ENCODE results near the gene USH1C.

DNA sequence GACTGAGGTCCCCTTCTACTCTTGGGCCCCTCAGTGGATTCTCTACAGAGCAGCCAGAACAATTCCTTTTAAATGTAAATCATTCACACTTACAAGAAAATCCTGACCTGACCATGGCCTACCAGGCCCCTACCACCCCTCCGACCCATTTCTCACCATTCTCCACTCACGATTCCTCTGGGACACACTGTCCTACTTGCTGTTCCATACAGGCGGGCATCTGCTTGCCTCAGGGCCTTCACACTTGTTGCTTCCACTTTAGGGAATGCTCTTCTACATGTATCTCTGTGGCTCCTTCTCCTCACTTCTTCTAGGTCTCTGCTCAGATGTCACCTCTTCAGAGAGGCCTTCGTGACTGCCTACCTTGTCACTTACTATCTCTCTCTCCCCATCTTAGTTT is 3.4 kb downstream of the USH1C start:
- TF ChIP-seq EZH2phosphoT487 (IDR thresholded peaks at IDR 0.05; ENCODE audit: insufficient read depth, low read depth) (no peak), EZH2 (IDR thresholded peaks at IDR 0.05; ENCODE audit: insufficient read depth, poor library complexity, severe bottlenecking) (no peak)
